Pons (tissue), 1 donor: ENCODE results near the gene VSIG8.

ENCODE experiments used
- DNase-seq: peaks from one replicate; pipeline ENCODE4 v3.0.0-alpha.2; 2016; ENCODE audit warnings: low spot score

VSIG8 gene

DNA sequence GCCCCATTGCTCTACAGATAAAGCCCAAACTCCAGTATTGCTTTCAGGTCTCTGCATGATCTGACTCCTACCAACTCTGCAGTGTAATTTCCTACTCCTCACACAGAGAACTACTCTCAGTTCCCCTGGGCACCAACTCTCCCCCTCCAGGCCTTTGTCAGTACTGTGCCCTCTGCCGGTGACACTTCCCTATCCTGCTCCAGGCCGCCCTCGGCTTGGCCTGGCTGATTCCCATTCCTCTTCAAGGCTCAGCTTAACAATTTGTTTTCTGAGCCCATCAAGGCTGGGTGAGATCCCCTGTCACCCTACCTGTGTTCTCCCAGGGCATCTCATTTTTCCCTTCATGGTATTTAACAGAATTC lies 33.2 kb downstream of the VSIG8 start:
- peak; percentile 67 for DNase-seq

DNA sequence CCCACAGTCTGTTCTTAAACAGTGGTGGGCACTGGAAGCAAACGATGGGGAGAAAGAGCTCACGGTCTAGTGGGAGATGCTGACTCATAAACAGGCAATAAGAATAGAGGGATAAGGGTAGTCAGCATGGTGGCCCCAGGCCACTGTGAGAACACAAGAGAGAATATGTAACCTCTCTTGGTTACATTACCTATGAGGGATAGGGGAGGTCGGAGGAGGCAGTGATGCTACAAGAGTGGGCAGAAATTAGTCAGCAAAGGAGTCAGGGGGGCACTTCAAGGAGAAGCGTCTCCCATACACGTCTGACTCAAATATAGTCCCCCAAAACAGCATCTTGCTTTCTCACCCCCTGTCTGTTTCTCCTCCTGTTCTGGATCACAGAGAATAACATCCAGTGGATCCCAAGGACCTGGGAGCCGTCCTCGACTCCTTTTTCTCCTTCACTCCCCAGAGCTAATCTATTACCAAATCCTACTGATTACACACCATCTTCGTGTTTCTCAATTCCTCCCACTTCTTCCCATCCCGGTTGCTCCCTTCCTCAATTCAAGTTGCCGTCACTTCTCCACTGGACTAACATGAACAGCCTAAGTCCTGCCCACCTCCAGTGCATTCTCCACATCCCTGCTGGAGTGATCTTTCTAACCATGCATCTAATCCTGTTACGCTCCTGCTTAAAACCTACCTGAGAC lies 33.7 kb downstream of the VSIG8 start:
- DNase-seq = peak; percentile 38

DNA sequence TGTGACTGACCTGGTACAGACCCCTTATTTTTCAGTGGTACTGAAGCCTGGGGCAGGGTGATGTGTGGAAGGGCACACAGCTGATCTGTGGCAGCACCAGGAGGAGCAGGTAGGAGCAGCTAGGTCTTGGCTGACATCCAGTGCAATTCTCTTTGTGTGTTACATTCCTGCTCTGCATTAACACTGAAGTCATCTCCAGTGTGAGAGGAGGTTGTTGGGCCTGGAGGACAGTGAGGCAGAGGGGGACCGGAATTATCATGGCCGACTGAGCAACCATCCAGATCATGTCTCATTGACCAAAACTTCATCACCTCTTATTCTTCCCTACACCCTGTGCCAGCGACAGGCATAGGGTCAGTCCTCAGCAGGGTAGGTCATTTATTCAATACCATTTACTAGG lies 34.3 kb downstream of the VSIG8 start:
- no peak for DNase-seq

DNA sequence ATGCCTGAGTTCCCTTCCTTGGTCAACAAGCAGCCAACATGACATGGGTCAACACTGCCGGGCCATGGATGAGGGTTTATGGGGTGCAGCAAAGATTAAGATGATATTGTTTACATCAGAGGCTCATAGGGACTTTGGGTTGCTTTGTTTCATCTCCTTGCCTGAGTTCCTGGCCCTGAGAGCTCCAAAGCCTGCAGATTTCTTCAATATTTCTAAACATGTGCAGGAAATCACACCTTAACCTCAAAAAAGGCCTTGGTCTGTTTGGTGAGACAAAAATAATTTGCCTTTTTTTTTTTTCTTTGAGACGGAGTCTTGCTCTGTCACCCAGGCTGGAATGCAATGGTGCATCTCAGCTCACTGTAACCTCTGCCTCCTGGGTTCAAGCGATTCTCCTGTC lies 34.9 kb downstream of the VSIG8 start:
- no peak for DNase-seq

DNA sequence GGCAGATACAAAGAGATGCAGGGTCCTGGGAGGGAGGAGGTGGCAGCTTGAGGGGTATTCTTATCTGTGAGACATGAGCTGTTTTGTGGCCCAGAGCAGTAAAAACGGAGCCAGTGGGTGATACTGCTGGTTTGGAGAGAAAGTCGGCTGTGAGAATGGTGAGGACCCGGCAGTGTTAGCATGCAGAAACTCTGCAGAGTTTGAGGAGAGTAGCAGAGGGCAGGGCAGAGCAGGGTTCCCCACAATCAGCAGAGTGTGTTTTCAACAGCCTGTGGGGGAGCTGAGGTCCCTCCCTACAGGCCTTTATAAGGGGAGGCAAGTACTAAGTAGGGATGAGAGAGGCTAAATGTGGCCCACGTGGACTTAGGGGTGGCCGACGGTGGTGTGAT lies 35.4 kb downstream of the VSIG8 start:
- DNase-seq = no peak

DNA sequence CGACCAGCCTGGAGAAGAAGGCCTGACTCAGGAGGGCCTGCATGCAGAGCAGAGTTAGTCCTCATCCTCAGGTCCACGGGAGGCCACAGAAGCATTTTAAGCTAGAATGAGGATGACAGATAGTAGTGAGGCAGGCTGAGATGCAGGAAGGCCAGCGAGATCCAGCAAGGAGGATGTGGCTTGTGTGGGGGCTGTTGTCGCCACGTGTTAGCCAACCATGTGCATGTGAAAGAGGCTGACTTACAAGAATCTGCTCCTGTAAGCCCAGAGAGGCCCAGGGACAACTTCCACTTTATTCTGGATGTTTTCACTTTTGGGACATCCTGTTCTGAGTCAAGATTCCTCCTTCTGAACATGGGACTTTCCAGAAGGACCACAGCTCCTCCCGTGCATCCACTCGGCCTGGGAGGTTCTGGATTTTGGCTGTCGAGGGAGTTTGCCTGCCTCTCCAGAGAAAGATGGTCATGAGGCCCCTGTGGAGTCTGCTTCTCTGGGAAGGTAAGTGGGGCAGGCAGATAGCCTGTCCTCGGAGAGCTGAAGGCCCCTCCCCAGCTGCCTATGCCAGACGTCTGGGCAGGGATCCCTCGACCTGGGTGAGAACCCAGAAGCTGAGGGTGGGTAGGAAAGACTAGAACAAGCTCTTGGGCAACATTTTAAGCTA lies 35.9 kb downstream of the VSIG8 start, which contains the start of gene SLAMF8:
SLAMF8 (plus strand) TSS at position 433 of the 661 bp plus-strand sequence; CDS start at position 459, 26 bp downstream.
- DNase-seq = peak; percentile 54

DNA sequence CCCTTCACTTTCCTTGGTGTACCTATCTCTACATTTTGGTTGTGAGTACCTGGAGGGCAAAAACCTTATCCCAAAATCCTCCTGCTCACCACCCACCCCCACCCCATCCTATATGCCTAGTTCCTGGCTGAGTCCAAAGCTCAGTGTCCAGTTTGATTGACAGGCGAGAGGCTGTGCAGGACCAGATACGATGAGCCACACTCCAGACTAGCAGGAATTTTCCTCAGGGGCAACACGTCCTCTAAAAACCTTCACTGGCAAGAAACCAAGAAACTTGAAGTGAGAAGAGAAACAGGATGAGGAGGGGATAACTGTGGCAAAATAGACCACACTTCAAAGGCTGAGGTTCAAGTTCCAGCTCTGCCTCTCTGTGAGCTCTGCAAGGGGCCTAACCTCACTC lies 36.9 kb downstream of the VSIG8 start:
- no peak for DNase-seq

DNA sequence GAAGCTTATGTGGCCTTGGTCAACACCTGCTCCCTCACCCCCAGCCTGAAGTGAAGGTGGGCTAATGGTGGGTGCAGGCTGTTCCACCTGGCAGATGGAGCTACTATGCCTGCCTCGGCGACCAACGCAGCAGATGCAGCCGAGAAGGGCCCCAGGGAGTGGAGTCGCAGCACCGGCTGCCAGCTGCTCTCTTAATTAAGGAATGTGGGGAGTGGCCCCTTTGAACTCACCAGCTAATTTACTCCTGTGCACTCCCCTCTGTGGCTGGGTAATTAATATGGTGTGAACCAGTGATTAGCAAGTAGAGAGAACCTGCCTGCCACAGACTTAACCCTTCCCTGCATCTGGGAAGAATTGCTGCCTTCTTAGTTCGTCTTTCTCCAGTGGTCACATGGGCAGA lies 39.1 kb downstream of the VSIG8 start:
- no peak for DNase-seq

DNA sequence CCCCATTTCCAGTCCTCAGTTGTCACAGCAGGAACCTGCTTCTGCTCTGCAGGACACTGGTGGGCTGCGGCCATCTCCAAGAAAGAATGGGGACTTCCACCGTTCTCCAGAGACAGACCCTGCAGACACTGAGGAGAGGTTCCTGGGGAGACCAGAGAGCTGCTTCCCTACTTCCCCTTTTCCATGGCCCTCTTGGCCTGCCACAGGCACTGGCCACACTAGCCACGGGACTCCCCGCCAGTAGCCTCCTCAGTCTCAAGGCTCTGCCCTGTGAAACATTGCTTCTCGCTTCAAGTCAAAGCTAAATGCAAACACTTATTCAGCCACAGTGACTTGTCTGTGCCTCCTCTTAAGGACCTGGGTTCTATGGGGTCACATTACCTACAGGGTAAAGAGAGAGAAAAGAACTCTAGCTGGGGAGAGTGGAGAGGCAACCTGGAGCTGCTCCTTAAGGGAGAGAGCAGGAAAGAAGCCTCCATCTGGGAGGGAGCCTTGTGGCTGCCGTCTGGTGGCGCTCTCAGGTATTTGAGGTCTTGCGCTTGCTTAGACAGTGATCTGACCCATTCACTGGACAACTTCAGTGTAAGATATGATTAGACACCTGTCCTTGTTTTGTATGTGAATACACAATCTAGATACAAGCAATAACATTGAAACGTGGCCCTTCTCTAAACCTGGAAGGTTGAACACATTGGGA lies 41.1 kb downstream of the VSIG8 start:
- DNase-seq = no peak

DNA sequence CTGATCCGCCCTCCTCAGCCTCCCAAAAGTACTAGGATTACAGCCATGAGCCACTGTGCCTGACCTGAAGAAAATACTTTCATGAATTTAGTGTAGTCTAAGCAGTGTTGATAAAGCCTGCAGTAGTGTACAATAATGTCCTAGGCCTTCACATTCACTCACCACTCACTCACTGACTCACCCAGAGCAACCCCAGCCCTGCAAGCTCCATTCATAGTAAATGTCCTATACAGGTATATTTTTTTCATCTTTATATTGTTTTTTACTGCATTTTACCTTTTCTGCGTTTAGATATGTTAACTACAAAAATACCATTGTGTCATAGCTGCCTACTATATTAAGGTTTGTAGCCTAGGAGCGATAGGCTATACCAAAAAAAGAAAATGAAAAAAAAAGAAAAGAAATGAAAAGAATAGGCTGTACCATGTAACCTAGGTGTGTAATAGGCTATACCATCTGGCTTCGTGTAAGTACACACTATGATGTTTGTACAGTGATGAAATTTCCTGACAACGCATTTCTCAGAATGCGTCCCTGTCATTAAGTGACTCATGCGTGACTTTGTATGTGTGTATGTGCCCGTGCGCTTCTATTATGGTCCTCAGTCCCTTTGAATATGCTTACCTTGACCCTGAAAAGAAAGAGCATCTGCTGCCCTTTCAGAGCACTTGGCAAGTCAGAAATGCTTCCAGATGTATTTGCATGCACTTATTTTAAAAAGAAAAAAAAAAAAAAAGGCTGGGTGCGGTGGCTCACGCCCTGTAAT lies 45.0 kb downstream of the VSIG8 start:
- no peak for DNase-seq

DNA sequence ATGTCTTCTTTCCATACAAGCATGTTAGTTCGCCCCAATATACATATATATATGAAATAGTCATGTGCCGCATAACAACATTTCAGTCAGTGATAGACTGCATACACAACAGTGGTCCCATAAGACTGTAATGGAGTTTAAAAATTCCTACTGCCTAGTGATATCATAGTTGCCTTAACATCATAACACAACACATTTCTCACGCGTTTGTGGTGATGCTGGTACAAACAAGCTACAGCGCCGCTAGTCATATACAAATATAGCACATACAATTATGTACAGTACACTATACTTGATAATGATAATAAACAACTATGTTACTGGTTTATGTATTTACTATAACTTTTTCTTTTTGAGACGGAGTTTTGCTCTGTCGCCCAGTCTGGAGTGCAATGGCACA lies 46.5 kb downstream of the VSIG8 start:
- no peak for DNase-seq

DNA sequence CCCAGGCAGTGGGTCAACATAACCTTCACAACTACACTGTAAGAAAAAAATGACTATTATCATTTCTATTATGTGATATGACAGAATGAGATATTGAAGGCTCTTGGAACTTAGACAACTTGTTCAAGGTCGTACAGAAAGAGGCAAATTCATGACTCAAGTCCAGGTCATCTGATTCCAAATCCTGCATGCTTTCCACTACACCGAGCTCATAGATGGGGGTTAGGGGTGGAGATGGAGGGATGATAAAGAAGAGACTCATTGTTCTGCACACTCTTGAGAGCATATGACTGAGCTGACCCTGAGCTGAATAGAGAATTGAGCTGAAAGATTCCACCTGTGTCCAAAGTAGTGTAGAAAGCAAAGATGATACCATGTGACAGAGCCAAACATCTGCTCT lies 57.5 kb downstream of the VSIG8 start:
- DNase-seq = no peak
